GM18505 (cell line): ENCODE measurements around the gene MTUS2.

Source experiments
- ATAC-seq: cut with Tn5 transposase; IDR thresholded peaks from one replicate; pipeline ENCODE4 v1.9.1; 2021; ENCODE audit not compliant: unreplicated experiment
- POLR2A ChIP-seq: IDR thresholded peaks from 4 replicates; pipeline ENCODE4 v1.6.1; 2011; ENCODE audit warnings: borderline replicate concordance; ENCODE audit not compliant: insufficient read depth, insufficient read length; ENCODE audit errors: extremely low read depth

Gene MTUS2

DNA sequence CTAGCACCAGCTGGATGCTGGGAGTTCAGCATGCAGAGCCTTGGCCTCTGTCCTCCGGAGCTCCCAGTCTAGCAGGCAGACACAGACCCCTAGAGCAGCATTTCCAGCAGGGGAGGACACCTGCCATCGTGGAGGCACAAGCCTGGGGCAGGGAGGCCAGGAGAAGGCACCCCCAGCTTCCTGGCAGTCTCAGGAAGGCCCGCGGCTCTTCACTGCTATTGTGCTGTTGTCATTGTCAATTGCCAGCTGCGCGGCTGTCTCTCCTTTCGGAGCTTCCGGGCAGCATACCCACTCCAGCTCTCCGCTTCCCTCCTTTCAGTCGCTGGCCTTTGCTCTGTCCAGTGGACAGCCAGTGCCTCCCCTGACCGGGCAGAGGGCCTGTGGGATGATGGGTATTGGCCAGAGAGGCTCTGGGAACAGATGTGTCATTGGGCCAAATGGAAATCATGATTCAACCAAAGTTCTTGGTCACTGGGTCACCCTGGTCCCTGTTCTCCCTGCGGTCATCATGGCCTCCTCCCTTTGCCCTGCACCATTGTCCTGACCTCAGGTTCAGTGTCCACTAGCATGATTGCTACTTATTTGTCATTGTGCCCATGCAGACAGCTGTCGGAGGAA, 682.4 kb downstream of the MTUS2 start:
- ATAC-seq: no peak
- TF ChIP-seq POLR2A: no peak

DNA sequence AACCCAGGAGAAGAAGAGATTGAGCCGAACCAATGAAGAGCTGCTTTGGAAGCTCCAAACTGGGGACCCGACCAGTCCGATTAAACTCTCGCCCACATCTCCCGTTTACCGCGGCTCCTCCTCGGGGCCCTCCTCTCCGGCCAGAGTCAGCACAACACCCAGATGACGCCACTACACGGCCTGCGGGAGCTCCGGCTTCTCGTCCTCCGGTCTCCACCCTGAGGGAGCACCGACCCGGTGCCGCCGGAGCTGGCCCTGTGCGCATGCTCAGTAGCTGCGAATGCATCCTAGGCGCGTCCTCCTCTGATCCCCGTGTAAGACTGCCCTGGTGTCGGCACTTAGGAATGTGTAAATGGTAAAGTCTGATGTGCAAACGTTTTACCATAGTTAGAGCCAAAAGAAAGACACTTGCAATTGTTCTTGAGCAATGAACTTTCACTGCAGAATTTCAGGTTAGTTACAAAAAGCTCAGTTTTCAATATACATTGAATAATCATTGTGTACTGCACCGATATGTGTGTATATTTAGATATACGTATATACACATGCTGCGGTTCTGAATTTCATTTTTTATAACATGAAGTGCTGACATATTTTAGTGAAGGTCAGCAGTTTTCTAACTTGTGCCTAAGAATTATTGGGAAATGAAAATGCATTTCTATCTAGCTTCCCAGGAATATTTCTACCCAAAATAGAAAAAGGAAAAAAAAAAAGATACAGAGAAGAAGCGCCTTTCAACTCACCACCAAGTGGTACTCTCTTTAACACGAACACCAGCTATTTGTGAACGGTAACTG, 683.1 kb downstream of the MTUS2 start:
- TF ChIP-seq POLR2A: no peak
- ATAC-seq: no peak

DNA sequence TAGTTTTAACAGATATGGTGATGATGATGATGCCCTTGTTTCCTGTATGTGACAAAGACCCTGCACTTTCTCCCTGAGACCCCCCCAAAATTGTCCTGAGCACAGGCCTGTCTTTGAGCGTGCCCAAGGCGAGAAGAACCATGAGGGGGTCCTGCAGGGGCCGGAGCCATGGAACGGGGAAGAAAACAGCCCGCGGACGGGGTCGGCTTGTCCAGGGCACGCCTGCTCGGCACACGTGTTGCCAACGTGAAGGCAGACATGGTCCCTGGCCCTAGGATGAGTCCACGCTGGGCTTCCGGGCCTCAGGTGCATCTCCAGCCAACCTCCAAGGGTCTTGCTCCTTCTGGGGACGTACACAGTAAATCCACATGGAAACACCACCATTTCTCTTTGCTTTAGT, 684.6 kb downstream of the MTUS2 start:
- TF ChIP-seq POLR2A: no peak
- ATAC-seq: no peak

DNA sequence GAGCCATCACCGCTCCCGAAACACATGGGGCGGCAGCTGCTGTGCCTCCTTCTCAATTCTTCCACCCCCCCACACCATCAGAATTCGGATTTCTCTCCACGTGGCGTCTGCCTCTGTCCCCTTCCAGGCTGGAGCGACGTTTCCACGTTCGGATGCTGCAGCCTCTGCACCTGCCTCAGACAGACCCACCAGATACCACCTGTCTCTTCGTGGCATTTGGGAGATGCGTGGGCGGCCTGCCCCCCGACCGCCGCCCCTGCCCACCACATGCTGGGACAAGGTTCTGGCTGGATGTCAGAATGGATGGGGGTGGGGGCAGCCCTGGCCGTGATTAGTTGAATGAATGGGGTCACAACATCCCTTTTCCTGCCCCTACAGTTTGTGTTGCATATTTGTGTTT, 685.4 kb downstream of the MTUS2 start:
- no peak for ATAC-seq
- no peak for TF ChIP-seq POLR2A

DNA sequence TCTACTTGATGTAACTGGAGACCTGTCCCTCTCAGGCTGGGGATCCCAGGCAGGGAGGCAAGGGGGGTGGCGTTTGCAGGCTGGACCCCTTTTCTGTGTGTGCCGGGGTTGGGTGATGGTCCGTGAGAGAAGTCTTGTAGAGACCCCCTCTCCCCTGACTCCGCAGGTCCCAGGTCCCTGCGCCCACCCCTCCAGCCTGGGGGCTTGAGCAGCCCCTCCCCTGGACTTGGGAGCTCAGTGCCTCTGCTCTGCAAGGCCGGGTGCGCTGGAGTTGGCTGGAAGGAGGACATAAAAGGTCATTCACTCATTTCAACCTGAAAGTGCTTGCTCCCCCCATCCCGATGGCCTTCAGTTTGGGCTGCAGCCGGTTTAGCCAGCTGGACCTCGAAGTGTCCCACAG, 685.8 kb downstream of the MTUS2 start:
- TF ChIP-seq POLR2A: no peak
- ATAC-seq: no peak

DNA sequence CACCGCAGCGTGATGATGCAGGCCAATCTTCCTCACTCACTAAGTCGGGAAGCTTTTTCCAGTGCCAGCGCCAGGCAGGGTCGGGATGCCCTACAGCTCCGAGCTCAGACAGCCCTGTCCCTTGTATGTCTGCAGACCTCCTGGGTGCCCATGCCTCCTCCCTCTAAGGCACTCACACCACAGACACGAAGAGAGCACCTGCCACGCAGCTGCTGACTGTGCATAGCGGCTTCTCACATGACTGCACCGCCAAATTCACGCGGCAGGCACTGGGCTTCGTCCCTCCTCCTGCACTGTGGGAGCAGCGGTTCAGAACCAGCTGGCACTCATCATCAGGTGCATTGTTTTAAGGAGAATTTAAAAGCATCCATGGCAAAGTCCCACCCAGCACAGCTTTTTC, 687.2 kb downstream of the MTUS2 start:
- TF ChIP-seq POLR2A: no peak
- no peak for ATAC-seq

DNA sequence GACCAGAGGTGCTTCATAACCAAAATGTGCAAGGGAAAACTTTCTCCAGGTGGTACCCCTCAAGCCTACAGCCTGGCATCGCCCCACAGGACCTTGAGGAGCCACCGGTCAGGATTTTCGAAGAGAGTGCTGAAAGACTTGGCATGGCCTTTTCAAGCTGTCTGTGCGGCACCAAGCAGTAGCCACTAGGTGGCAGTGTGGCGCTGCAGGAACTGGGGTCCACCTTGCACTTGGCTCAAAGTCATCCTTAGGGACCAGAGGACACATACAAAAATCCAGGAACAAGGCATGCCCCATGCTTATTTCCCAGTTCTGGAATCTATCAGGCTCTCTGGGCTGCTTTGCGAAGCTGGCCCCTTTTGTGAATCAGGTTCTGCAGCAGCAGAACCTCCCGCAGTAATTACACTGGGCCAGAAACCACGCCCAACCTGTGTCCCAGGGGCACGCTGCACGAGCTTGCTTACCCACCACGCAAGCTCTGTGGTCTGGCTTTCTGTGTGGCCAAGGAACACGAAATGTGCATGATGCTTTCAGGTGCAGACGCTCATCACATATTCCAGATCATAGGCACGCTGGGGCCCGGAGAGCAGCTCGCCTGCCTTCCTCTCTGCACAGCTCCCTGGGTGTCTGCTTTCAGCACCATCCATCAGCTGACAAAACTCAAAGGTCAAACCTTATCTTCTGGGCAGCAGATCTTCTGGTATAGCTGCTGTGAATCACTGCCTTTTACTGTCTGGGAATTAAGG, 688.2 kb downstream of the MTUS2 start:
- ATAC-seq: peak; percentile 47
- no peak for TF ChIP-seq POLR2A

DNA sequence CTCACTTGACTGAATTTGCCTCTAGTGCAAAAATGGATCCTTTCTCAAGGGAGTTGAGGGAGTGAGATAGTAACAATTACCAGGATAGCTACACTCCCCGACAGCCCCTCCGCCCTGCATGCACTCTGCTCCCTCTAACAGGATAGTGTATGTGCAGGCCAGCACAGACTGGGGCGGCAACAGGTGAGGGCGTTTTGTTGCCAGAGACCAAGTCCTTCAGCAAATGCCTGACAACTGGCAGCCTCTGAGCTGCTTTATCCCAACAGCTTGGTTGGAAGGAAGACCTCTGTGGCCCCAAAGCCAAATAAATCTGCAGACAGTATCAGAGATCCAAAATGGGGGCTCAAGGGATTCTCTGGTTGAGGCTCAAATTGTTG, 688.7 kb downstream of the MTUS2 start:
- ATAC-seq: no peak
- TF ChIP-seq POLR2A: no peak

DNA sequence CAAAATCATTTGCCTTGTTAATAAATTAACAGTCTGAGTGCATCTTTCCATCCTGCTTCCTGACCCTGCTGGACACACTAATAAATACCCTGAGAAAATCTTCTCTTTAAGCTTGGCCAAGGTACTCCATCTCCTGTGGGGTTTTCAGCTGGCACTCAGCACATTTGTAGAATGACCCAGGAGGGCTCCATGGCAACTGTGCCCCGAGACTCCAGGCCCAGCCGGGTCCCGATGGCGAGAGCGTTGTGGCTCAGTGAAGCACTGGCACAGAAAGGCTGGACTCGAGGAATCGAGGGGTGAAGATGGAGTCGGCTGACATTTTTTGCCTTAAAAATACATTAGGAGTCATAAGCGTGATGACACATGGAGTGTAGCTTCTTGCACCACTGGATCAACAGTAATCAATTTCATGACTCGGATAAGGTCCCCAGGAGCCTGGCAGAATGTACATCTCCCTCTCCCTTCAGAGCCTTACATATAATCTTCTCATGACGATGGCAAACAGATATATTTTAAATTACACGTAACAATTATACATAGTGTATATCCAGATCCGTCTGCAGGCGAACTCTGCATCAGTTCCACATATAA, 690.0 kb downstream of the MTUS2 start:
- ATAC-seq: no peak
- TF ChIP-seq POLR2A: no peak

DNA sequence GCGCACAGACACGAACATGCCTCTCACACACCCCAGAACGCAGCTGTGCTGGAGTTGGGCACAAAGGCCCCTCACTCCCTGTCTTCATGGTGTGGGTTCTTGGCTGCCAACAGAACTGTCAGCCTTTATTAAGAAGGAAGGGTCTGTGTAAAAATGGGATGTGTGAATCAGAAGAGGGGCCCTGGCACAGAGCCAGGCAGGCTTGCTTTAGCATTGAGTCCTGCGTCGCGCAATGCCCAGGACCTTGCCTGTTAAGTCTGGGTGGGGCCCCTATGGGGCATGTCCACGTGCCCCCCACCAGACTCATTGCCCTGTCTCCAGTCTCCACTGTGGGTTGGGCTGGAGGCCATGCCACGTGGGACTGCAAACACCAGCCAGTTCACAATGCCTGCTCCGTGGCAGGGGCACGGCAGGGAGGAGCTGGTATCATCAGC, 690.5 kb downstream of the MTUS2 start:
- ATAC-seq: no peak
- no peak for TF ChIP-seq POLR2A

DNA sequence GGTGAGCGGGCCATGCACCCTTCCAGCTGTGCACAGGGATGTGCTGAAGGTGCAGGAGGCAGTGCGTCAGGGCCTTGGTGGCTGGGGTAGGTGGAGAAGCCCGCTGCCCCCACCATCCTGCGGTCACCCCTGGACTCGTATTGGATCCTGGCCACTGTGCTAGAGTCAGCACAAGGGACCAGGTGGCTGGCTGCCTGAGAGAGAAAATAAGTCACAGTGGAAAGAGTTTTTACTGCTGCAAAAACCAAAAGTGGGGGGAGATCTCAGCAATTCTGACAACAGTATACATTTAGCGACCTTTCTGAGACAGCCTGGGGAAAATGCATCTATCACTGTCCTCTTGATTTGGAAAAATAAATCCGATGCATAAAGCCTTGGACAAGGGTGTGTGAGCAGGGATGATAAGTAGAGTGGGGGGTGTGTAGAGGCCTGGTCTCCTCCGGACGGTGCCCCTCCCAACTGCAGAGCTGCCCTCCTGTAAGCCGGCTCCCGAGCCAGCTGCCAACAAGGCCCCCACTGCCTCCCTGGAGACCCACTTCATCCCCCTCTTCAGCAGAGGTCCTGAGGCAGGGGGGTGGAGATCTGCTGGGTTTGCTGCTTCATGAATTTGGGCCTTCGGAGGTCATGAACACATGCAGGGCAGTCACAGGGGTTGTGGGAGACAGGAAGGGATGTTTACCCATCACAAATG, 691.1 kb downstream of the MTUS2 start:
- no peak for TF ChIP-seq POLR2A
- ATAC-seq: no peak

DNA sequence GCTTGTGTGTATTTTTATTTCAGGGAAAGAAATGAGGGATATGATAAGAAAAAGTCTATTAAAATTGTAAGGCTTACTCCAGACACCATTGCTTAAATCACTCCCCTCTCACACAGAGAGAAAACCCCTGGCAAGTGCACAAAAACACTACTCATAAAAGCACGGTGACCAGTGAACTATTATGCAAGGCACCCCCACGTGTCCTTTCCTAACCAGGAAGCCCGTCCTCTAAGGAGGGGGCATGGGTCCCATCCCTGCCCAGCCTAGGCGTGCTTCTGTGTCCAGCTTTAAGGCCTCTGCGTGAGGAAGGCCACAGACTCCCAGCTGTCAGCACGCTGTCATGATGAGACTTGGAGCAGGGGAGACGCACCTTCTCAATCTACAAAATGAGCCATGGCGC, 691.8 kb downstream of the MTUS2 start:
- no peak for TF ChIP-seq POLR2A
- no peak for ATAC-seq

DNA sequence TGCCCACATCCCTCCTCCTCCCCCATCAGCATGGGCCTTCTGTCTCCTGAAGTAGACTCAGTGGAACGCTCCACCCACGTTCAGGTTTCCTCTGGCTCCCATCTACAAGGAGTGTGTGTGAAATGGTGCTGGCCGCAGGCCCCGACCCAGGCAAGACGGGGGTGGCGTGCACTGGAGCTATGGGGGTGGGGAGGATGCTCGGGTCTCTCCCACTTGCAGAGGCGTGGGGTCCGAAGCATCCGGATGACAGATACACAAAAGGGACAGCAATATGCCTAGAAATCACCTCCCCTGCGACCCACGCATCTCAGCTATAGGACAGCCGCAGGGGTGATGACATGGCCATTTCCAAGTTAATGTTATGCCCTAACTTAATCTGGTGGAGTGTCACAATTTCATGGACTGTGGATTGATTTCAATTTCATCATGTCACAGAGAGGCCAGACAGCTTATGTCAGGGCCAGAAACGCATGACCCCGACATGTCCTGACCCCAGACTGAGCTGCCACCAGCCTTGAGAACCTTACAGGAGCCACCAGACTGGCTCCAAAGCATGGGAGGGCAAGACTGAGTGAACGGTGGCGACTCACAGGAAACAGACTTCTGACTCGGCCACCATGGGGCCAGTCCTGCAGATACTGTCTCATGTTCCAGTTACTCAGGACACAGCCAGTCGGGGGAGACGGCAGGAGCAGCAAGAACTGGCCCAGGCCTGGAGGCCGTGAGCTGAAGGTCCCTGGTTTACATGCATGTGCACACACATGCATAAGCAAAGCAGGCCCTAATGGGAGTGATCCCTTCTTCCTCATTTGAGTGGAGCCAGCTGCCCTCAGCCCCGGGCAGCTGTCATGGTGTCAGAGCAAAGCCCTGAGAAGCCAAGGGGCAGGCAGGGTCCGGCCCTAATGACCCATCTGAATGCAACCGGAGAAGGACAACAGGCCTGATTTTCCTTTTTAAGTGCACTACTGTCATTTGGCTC, 693.2 kb downstream of the MTUS2 start:
- ATAC-seq: no peak
- no peak for TF ChIP-seq POLR2A
